Endothelial cell of umbilical vein (primary cell): ENCODE data around the gene HOXC9. TPM values are rescaled to one million over a fixed set of nuclear protein-coding genes. Genes with fewer than 3 reads are reported as not detected.

ENCODE experiments used
- BruUV-seq: library from RNA; stranded (reverse); fragments of 400-500 nt; replicated peaks from 2 replicates; lab custom pipeline; 2021; lab: Mats Ljungman, UMichigan
- CTCF ChIA-PET: fragments of 300-600, 350-600 bp; sonication (Branson Sonifier 250); formaldehyde crosslinking; loops from one replicate; lab custom pipeline; 2021; ENCODE audit warnings: antibody characterized with exemption, inconsistent platforms; lab: Charles Lee
- POLR2A ChIA-PET: fragments of 300-600, 350-600 bp; sonication (Branson Sonifier 250); formaldehyde crosslinking; loops from one replicate; lab custom pipeline; 2021; ENCODE audit warnings: antibody characterized with exemption, inconsistent platforms; lab: Charles Lee
- DNase-seq: peaks from one replicate; pipeline ENCODE4 v3.0.0-alpha.2; 2011; ENCODE audit warnings: low read depth, low spot score
- FAIRE-seq: peaks from 2 replicates; lab custom pipeline; 2011; peaks lifted over from hg19 to GRCh38; lab: Jason Lieb, UNC
- H2AFZ ChIP-seq: 2 replicates; pipeline ENCODE4 v1.6.0; 2012; ENCODE audit warnings: low read depth, low read length, control low read depth, inconsistent platforms
- H3K27ac ChIP-seq: 2 replicates; pipeline ENCODE4 v1.5.1; 2011; ENCODE audit warnings: low read depth, mild to moderate bottlenecking, control low read depth, low read length, moderate library complexity; ENCODE audit not compliant: insufficient read depth
- H3K27me3 ChIP-seq, 2 experiments: 2 replicates each; pipeline versions ENCODE4 v1.6.0 to v1.6.1; 2011; ENCODE audit warnings: low read length in 2 of 2, mixed read lengths in 1 of 2; ENCODE audit not compliant: control insufficient read depth in 2 of 2, insufficient read depth in 2 of 2
- H3K36me3 ChIP-seq, 2 experiments: 2 replicates in 1 of 2; 3 replicates in 1 of 2; pipeline ENCODE4 v1.5.1; 2011; ENCODE audit warnings: low read length in 2 of 2, mild to moderate bottlenecking in 1 of 2, moderate library complexity in 1 of 2; ENCODE audit not compliant: control insufficient read depth in 2 of 2, insufficient read depth in 2 of 2; ENCODE audit errors: extremely low read depth in 1 of 2
- H3K4me1 ChIP-seq: 3 replicates; pipeline ENCODE4 v1.5.1; 2011; ENCODE audit warnings: mild to moderate bottlenecking, low read length; ENCODE audit not compliant: control insufficient read depth, insufficient read depth; ENCODE audit errors: extremely low read depth
- H3K4me2 ChIP-seq: 2 replicates; pipeline ENCODE4 v1.6.1; 2011; ENCODE audit warnings: low read length, control low read depth, mixed read lengths; ENCODE audit not compliant: insufficient read depth
- H3K4me3 ChIP-seq, 3 experiments: fragments of 200-600 bp in 1 of 3; sonication (generic), shearing (Covaris generic) in 1 of 3; replicated peaks in 1 of 3; 2 replicates each; pipeline ENCODE4 v1.5.1; 2011 to 2016; ENCODE audit warnings: control low read depth in 3 of 3, low read length in 3 of 3, mild to moderate bottlenecking in 2 of 3, inconsistent platforms in 1 of 3, low read depth in 1 of 3, moderate library complexity in 1 of 3; ENCODE audit not compliant: insufficient read depth in 1 of 3
- H3K79me2 ChIP-seq: 2 replicates; pipeline ENCODE4 v1.6.0; 2012; ENCODE audit warnings: low read length, inconsistent platforms; ENCODE audit not compliant: control insufficient read depth, insufficient read depth
- H3K9ac ChIP-seq: replicated peaks from 2 replicates; pipeline ENCODE3; 2011; ENCODE audit warnings: low read length, control low read depth; ENCODE audit not compliant: insufficient read depth; ENCODE audit errors: extremely low read depth
- H3K9me1 ChIP-seq: replicated peaks from 3 replicates; pipeline ENCODE4 v1.6.0; 2011; ENCODE audit warnings: mild to moderate bottlenecking, low read length; ENCODE audit not compliant: control insufficient read depth, insufficient read depth; ENCODE audit errors: extremely low read depth
- H3K9me3 ChIP-seq: replicated peaks from 2 replicates; pipeline ENCODE4 v1.5.1; 2012; ENCODE audit warnings: low read length, inconsistent platforms; ENCODE audit not compliant: control insufficient read depth, insufficient read depth
- H4K20me1 ChIP-seq: replicated peaks from 2 replicates; pipeline ENCODE3; 2011; ENCODE audit warnings: mild to moderate bottlenecking, low read length; ENCODE audit not compliant: control insufficient read depth, insufficient read depth; ENCODE audit errors: extremely low read depth
- CTCF ChIP-seq, 2 donors: IDR thresholded peaks; 1 replicate in 1 of 2; 2 replicates in 1 of 2; pipeline ENCODE4 v1.5.1; 2011; ENCODE audit warnings: low read length in 2 of 2, mild to moderate bottlenecking in 2 of 2, moderate library complexity in 2 of 2, control low read depth in 1 of 2, inconsistent platforms in 1 of 2, low read depth in 1 of 2; ENCODE audit not compliant: insufficient read depth in 1 of 2; ENCODE audit errors: extremely low read depth in 1 of 2
- EZH2 ChIP-seq: IDR thresholded peaks from 2 replicates; pipeline ENCODE4 v1.6.1; 2012; ENCODE audit warnings: borderline replicate concordance, low read depth, mild to moderate bottlenecking, moderate library complexity, low read length, inconsistent platforms; ENCODE audit not compliant: severe bottlenecking
- FOS ChIP-seq: IDR thresholded peaks from 2 replicates; pipeline ENCODE4 v1.6.1; 2011; ENCODE audit warnings: mild to moderate bottlenecking, low read length, moderate library complexity, borderline replicate concordance; ENCODE audit not compliant: insufficient read depth
- GATA2 ChIP-seq: IDR thresholded peaks from 2 replicates; pipeline ENCODE4 v1.7.0; 2011; ENCODE audit warnings: low read depth, mild to moderate bottlenecking, moderate library complexity, mixed read lengths, low read length; ENCODE audit not compliant: insufficient read length, insufficient read depth
- JUN ChIP-seq: IDR thresholded peaks from 2 replicates; pipeline ENCODE4 v1.6.1; 2011; ENCODE audit warnings: borderline replicate concordance, low read depth; ENCODE audit not compliant: insufficient read length, insufficient read depth
- MYC ChIP-seq: IDR thresholded peaks from one replicate; pipeline ENCODE4 v1.6.1; 2011; ENCODE audit warnings: mild to moderate bottlenecking, low read depth, low read length
- POLR2A ChIP-seq: IDR thresholded peaks from 2 replicates; pipeline ENCODE4 v1.6.1; 2012; ENCODE audit warnings: low read depth, mild to moderate bottlenecking, control low read depth, low read length
- POLR2AphosphoS5 ChIP-seq: IDR thresholded peaks from 2 replicates; pipeline ENCODE4 v1.6.1; 2012; ENCODE audit warnings: low read depth, mild to moderate bottlenecking, control low read depth, low read length, moderate library complexity; ENCODE audit not compliant: insufficient read depth
- dilution Hi-C: fragments of 300-500 bp; cut with MboI; formaldehyde crosslinking; loops from one replicate; pipeline ENCODE4 v1.15.0; 2019; ENCODE audit warnings: low sequenced_read_pairs; ENCODE audit not compliant: extremely low pct_ligation_motif_present
- intact Hi-C: fragments of 100-400 bp; cut with micrococcal nuclease; formaldehyde crosslinking; loops from one replicate; pipeline ENCODE4 v1.10.0; 2022
- polyA plus RNA-seq, 4 experiments: library from polyadenylated mRNA; depleted of rRNA in 3 of 4; stranded (reverse) in 3 of 4; unstranded in 1 of 4; fragments of >200 nt; gene quantifications; 2 replicates each; pipeline versions ENCODE4 v1.2.1 to v1.2.3, GENCODE V29; 2011 to 2012; ENCODE audit warnings: missing spikeins in 1 of 4
- total RNA-seq: library from RNA; stranded (reverse); gene quantifications from 2 replicates; pipeline ENCODE4 v1.2.3, GENCODE V29; 2021
- TF ChIP-seq, protein P1 (sequence below): IDR thresholded peaks from 2 replicates; pipeline ENCODE4 v1.6.1; 2011; ENCODE audit not compliant: insufficient read depth, insufficient read length

Gene HOXC9
- total and polyA plus RNA-seq, 2 donors (not counting 3 experiments of a cell fraction or from before 2014, with no cell fraction given): 0.40 to 0.58 TPM

GRCh38 chr12:54016478-54016964 lies 16.6 kb downstream of the HOXC9 start:
- peaks cover 3% of the 10 kb centered on the region for H3K4me1 ChIP-seq
- intact Hi-C loops: no loop called here

More at GRCh38 chr12:54016478-54016964, 16.6 kb downstream of the HOXC9 start:
- no peaks in the 10 kb centered on the region for H3K9me3 ChIP-seq
- BruUV-seq: no TSS peak
- H3K36me3 ChIP-seq: no peaks in the 10 kb centered on the region
- ChIA-PET CTCF (interaction anchor here (0.6 to 17.0 kb wide), 6 partner anchors 10 to 191 kb away, joined by 5 to 616 read pairs (median 8); partner anchors contain the start of genes HOXC10, HOXC5 and SMUG1), POLR2A (no interaction called here)
- H3K27me3 ChIP-seq: peaks cover 81 to 91% of the 10 kb centered on the region in 2 experiments
- H4K20me1 ChIP-seq: no peaks in the 10 kb centered on the region
- H3K4me2 ChIP-seq: no peak overlapping the region
- no peak overlapping the region for H3K9ac ChIP-seq
- no peaks in the 10 kb centered on the region for H3K9me1 ChIP-seq
- DNase-seq (no peak), FAIRE-seq (no peak)
- H3K27ac ChIP-seq: no peak overlapping the region
- dilution Hi-C loops: no loop called here
- TF ChIP-seq POLR2A (no peak), GATA2 (no peak), CTCF (IDR thresholded peaks at IDR 0.05; ENCODE audit: extremely low read depth in 1 of 2, insufficient read depth in 1 of 2, low read depth in 1 of 2, low read length in 2 of 2) (no peak), POLR2AphosphoS5 (no peak), MYC (no peak), FOS (no peak), EZH2 (no peak), JUN (no peak)
- TF ChIP-seq, protein P1, sequence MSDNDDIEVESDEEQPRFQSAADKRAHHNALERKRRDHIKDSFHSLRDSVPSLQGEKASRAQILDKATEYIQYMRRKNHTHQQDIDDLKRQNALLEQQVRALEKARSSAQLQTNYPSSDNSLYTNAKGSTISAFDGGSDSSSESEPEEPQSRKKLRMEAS: no peak
- H3K79me2 ChIP-seq: no peaks in the 10 kb centered on the region
- no peak overlapping the region for H2AFZ ChIP-seq
- no peak overlapping the region for H3K4me3 ChIP-seq
